Measurements from ENCODE around the gene LTN1.
"Not testable (repeated sequence)": the region's sequence is repeated elsewhere in the genome, so short reads cannot be mapped to it uniquely, and the experiment has no call there.

LTN1 gene, protein sequence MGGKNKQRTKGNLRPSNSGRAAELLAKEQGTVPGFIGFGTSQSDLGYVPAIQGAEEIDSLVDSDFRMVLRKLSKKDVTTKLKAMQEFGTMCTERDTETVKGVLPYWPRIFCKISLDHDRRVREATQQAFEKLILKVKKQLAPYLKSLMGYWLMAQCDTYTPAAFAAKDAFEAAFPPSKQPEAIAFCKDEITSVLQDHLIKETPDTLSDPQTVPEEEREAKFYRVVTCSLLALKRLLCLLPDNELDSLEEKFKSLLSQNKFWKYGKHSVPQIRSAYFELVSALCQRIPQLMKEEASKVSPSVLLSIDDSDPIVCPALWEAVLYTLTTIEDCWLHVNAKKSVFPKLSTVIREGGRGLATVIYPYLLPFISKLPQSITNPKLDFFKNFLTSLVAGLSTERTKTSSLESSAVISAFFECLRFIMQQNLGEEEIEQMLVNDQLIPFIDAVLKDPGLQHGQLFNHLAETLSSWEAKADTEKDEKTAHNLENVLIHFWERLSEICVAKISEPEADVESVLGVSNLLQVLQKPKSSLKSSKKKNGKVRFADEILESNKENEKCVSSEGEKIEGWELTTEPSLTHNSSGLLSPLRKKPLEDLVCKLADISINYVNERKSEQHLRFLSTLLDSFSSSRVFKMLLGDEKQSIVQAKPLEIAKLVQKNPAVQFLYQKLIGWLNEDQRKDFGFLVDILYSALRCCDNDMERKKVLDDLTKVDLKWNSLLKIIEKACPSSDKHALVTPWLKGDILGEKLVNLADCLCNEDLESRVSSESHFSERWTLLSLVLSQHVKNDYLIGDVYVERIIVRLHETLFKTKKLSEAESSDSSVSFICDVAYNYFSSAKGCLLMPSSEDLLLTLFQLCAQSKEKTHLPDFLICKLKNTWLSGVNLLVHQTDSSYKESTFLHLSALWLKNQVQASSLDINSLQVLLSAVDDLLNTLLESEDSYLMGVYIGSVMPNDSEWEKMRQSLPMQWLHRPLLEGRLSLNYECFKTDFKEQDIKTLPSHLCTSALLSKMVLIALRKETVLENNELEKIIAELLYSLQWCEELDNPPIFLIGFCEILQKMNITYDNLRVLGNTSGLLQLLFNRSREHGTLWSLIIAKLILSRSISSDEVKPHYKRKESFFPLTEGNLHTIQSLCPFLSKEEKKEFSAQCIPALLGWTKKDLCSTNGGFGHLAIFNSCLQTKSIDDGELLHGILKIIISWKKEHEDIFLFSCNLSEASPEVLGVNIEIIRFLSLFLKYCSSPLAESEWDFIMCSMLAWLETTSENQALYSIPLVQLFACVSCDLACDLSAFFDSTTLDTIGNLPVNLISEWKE (N-terminal part only)

DNA sequence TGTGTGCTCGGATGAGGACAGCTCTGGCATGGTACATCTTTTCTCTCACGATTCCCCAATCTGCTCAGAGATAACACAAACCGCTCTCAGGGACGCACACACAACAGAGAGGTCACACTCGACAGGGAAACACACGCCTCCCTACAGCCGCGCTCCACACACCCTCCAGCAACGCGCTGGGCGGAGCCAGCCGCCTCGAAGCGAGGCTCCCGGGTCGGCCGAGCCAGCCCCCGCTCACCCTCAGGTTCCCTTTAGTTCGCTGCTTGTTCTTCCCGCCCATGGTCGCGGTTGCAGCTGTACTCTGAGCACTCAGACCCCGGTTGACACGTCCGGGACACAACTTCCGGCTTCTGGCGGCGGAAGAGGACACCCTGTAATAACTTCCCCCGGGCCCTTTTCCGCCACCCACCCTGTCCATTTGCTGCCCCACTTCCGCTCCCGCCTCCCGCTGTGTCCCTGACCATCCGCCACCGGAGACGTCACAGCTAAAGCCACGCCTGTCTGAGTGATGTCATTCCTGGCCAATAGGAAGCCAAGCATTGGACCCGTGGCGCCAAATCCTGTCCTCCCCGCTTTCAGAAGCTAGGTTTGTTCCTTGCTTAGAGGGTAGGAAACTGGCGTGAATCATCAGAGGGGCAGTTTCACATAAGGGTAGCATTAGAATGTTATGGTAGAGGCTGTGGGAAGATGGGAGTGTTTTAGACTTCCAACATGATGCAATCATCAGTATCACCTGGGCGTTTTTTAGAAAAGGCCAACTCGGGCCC is at the start of gene LTN1:
Gene LTN1 (minus strand): TSS at position 352 of the 767 bp plus-strand sequence. CDS start 72 bp downstream, at position 280.
- peak; percentile 100 for DNase-seq

DNA sequence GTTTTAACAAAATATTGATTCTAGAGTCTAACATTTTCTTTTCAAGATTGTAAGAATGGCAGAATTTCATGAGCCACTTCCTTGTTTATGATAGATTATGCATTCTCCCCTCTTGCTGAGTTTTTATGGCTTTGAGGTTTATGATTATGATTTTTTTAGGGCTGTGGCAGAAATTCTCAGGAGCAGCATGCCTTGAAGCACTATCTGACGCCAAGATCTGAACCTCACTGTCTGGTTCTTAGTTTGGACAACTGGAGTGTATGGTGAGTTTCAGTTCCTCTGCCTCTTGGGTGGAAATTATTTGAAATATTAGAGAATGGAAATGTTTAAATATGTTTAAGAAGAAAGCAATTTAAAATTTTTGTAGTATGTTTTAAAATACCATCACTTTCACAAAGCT is 42.0 kb upstream of the LTN1 start:
- no peak for DNase-seq

DNA sequence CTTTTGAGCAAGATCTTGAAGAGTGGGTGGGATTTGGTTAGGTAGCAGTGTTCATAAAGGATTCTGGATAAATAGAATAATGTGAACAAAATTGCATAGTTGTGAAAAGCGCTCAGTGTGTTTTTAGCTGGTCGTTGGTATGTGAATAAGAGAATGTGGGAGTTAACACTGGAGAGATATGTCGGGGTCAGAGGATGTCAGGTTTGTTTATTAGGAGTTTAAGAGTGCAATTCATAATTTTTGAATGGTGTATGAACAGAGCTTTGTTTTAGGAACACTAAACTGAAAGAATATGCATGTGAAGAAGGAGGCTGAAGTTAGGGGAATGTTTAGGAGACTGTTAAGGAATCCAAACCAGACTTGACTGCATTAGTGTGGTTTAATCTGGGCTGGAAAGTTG is 41.2 kb upstream of the LTN1 start:
- DNase-seq, result no peak

DNA sequence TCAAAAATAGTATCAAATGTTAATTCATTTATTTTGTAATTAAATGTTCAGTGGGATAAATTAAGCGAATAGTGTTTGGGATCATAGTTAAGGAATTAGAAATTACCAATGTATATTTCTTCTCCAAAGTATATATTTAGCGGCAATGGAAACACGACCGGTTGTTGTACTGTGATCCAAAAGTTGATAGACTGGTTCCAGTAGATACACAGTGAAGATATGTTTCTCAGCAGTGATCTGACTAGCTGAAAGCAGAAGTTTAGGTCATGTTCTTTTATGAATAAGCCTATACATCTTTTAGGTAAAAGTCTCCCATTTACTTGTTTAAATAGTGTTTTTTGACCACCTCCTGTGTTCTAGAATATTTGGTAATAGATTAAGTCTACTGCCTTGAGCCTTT is 40.6 kb upstream of the LTN1 start:
- DNase-seq, result no peak

DNA sequence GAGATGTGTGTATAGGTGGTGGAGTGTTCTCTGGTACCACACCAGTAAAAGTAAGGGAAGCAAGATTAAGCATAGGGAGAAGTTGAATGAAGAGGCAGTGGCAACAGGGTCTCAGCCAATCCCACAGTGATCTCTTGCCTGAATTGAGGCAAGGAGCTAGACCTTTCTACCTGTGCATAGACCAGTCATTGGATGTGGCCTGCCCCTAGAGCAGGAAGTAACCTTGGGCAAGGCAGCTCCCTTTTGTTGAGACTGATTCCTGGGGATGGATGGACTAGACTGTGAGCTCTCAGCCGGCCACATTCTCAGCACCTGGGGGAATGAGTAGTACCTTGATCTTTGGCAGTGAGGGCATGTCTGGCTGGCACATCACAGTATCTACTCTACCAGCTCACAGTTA is 38.2 kb upstream of the LTN1 start:
- no peak for DNase-seq

DNA sequence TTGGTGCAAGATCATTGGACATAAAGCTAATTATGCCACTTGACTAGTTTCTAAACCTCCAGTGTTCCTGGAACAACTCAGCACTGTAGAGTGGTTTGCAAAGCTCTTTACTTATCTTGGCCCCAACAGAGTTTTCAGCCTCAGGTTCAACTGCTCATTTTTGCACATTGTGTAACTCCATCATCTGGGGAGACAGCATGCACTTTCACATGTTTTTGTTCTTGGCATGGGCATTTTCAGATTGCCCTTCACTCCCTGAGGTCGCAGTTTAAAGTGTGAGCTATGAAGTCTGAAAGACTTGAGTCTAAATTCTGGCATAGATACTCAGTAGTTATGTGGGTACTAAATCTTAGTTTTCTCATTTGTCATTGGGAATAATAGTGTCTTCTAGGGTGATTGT is 36.8 kb upstream of the LTN1 start:
- DNase-seq, result no peak

DNA sequence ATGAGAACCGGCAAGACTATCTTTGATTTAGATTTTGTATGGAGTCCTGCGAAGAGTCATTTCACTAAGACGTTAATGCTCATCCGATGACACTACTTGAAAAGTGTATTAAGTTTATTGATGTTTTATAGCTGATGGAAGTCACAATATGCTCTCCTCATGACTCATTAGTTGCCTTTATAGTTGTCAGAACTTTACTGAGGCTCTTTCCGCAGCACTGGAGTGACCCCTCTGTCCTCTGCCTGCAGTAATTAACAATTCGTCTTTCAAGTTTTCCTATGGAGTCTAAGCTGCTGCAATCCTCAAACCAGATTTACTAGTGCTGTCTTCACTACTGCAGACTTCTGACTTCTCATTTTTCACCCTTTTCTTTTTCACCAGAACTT is 32.6 kb upstream of the LTN1 start:
- no peak for DNase-seq

DNA sequence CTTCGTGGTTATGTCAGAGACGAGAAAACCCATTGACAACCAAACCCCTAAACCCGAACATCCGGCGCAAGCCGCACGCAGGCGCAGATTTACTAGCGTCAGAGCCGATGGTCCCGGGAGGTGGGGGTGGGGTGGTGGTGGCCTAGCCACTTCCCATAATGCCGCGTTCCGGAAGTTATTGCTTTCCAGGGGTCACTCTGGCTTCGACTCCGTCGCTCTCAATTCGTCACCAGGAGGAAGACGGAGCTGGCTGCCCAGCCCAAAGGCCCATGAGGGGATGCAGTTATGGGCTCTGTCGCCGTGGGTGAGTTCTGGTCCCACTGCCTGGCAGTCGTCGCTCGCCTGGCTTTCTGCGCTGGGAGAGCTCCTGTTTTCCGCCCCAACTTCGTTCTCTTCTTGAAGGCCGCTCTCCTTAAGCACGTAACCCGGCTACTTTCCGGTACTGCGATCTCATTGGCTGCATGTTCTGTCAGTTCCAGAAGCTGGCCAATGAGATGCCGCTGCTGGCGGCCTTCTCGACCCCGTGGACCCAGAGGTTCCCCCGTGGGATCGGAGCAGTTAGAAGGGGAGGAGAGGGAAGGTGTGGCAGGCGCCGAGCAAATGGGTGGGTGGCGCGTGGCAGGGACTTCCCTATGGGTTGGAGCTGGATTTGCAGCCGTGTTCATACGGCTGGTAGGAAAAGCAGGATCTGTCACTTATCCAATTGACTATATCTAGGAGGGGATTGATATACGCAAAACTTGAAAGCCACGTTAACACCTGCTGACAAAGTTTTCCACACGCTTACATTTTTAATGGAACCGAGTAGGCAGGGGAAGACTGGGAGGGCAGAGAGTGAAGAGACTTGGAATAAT is 32.0 kb upstream of the LTN1 start, which contains the start of gene USP16:
Gene USP16 (plus strand): TSS at position 195 of the 854 bp plus-strand sequence. CDS start 3,246 bp downstream, outside the sequence.
- DNase-seq, result peak; percentile 94

DNA sequence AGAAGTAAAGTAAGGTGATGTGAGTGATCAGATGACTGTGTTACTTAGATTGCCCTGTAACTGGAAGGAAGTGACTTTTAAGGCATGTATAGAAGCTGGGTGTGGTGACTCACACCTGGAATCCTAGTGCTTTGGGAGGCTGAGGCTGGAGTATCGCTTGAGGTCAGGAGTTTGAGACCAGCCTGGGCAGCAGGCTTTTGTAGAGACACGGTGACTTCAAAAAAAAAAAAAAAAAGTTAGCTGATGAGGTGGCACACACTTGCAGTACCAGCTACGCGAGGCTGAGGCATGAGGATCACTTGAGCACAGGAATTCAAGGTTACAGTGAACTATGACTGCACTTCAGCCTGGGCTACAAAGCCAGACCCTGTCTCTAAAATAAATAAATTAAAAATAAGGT is 29.5 kb upstream of the LTN1 start:
- DNase-seq, result no peak

DNA sequence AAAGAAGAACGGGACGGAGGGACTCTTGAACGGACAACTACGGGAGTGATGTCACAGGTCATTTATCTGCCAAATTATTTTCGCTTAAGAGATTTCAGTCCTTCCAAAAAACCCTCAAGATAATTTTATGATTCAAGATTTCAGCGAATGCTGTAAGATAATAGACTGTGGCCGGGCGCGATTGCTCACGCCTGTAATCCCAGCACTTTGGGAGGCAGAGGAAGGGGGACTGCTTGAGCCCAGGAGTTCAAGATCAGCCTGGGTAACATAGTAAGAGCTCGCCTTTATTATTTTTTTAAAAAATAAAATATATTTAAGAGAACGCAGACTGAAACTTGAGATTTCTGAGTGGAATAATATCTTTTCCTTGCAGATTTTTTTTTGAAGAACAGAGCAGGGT is 25.9 kb upstream of the LTN1 start:
- no peak for DNase-seq

DNA sequence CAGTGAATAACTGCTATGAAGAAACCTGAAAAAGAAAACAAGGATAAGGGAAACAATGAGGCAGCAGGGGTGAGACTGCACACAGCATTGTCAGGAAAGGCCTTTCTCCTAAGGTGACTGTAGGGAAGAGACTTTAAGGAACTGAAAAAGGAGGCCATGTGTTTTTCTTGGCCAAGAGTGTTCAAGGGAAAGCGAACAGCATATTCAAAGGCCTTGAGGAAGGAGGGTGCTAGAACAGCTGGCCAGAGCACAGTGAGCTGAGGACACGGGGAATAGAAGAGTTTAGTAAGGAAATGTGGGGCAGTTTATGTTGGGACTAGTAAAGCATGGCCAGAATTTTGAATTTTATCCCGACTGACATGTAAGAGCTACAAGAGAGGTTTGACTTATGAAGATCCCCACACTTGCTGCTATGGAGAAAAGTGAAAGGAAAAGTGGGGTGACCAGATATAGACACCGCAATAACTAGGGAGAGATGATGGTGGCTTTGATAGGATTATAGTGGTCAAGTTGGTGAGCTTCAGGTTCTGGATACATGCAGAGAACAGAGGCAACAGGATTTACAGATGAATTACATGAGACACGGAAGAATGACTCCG is 25.1 kb upstream of the LTN1 start:
- no peak for DNase-seq

DNA sequence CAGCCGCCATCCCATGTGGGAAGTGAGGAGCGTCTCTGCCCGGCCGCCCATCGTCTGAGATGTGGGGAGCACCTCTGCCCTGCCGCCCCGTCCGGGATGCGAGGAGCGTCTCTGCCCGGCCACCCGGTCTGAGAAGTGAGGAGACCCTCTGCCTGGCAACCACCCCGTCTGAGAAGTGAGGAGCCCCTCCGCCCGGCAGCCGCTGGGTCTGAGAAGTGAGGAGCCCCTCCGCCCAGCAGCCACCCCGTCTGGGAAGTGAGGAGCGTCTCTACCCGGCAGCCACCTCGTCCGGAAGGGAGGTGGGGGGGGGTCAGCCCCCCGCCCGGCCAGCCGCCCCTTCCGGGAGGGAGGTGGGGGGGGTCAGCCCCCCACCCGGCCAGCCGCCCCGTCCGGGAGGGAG is 18.6 kb upstream of the LTN1 start:
- DNase-seq, result not testable (repeated sequence)

DNA sequence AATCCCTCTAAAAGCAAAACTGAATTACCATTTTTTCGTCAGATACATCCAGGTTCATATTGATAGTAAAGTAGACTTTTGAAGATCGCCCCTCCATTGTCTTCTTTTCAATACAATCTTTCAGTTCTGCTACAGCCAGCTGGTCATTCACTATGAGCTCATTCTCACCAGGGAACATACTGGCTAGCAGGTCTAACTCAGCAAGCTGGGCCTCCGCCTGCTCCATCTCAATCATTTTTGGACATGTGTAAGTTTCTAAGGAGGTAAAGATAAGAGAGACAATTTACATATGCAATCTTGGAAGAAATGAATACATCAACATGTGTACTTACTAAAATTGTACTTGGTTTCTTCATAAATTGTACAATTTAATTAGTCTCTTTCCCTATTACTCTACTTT is 15.7 kb upstream of the LTN1 start:
- DNase-seq, result no peak

DNA sequence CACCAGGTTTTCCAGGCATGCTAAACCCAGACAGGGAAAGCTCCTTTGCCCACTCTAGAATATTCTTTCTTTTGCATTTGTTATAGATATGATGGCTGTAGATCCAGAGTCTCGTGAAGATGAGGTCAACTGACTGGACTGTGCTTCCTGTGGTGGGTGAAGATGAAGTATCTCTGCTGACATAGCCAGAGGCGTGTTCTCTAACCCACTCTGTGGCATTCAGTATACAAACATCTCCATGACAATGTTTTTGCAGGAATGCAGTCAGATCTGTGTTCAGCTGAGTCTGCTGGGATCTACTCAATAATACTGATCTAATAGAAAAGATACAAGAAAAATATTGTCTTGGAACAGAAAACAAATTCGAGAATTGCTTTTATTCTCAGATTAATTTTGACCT is 15.1 kb upstream of the LTN1 start:
- DNase-seq, result no peak

DNA sequence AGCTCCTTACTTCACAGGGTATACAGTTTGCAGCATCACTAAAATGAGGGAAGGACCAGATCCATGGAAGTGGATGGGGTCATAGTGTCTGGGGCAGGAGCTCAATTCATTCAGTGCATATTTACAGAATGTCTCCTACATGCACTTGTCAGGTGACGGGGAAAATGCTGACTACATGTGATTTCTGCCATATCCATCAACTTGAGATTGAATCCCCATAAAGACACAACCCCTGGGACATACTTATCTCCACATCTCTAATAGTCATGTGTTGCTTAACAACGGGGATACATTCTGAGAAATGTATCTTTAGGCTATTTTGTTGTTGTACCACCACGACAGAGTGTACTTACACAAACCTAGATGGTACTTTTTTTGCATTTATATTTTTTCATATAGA is 14.5 kb upstream of the LTN1 start:
- DNase-seq, result no peak

DNA sequence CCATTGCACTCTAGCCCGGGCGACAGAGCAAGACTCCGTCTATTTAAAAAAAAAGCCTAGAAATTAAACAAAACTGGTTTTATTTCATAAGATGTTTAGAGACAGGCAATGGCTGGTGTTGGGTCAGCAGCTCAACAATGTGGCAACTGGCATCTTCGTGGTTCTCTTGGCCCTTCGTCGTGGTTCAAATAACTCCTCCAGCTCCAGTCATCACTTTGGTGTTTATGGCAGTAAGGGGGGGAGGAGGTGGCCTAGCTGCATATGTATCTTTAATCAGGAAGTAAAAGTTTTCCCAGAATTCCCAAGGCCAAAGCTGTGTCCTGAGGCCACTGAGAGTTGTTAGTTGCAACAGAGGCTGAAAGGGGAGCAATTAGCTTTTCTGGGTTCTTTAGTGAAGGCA is 13.0 kb upstream of the LTN1 start:
- DNase-seq, result no peak

DNA sequence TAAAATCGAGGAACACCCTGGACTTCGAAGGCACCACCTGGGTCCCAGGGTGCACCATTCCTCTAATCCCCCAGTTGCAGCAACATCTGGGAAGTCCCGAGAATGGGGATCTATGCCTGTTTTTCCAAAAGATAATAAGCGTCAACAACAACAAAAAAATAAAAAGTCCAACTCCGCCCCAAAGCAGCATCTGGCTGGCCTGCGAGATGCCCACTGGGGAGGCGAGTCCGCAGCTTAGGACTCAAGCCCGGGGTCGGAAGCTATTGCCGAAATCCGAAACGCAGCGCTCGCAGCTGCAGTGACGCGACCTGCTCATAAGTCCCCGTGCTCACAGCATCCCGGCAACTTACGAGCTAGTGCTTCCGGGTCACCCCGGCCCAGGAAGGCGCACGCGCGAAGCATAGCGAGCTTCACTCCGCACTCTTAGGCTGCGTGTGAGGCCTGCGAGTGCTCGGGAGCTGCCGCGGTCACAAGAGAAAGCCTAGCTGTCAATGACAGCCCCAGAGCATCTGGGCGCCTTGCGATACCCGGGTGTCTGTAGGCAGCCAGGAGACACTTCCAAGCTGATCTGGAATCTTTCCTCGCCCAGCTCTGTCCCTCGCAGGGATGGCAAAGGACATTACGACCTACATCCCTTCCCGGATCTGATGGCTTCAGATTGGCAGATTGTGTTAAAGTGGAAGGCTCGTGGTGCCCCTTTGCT is 9.9 kb upstream of the LTN1 start:
- DNase-seq, result peak; percentile 95

DNA sequence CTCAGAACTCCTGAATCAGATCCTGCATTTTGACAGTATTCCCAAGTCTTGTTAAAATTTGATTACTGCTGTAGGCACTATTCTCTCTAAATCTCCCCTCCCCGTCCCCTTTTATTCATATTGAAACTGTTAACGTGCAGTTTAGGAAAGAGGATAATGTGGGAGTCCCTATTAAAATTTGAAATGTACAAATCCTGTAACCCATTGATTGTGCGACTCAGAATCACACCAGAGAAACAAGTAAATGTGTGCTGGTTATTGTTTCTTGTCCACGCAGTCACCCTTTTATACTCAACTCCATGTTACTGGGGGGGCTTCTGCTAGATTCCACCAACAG is 584 bp upstream of the LTN1 start:
- no peak for DNase-seq

DNA sequence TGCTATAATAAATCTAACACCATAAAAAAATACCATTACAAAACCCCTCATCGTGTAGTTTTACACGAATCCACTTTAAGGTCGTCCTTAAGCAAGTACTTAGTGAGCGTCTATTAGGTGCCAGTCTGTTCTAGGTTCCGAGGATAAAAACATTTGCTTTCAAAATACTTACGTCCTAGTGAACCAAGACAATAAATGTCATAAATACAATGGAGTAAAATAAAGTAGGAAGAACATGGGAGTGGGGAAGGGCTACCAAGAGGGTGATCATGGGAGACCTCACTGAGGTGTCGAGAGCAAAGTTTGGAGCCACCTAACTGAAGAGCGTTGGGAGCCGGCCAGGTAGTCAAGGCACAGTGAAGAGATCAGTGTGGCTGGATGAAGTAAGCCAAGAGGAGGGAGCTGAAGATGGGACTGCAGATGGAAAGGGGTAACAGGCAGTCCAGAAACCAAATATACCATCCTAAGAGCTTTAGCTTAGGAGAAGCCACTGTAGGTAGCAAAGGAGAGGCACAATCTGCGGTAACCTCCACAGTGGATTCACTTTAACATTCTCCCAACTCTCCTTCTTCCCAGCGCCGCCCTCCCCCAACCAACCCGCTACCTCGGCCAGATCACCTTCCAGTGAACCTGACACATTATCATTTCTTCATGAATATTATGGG is 684 bp downstream of the LTN1 start:
- no peak for DNase-seq

DNA sequence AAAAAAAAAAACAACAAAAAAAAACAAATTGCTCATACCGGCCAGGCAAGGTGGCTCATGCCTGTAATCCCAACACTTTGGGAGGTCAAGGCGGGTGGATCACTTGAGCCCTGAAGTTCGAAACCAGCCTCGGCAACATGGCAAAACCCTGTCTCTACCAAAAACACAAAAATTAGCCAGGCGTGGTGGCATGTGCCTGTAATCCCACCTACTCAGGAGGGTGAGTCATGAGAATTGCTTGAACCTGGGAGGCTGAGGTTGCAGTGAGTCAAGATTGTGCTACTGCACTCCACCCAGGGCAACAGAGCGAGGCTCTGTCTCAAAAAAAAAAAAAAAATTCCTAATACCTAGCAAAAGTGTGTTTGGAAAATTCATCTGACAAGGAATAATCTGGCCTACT is 4.5 kb downstream of the LTN1 start:
- peak; percentile 46 for DNase-seq
